ENCODE data around the gene PRKCSH. TPM values are rescaled to one million over a fixed set of nuclear protein-coding genes. Genes with fewer than 3 reads are reported as not detected.

Gene PRKCSH
- total and polyA plus RNA-seq, 2 experiments from 2014 or later: 85.3 to 130 TPM

DNA sequence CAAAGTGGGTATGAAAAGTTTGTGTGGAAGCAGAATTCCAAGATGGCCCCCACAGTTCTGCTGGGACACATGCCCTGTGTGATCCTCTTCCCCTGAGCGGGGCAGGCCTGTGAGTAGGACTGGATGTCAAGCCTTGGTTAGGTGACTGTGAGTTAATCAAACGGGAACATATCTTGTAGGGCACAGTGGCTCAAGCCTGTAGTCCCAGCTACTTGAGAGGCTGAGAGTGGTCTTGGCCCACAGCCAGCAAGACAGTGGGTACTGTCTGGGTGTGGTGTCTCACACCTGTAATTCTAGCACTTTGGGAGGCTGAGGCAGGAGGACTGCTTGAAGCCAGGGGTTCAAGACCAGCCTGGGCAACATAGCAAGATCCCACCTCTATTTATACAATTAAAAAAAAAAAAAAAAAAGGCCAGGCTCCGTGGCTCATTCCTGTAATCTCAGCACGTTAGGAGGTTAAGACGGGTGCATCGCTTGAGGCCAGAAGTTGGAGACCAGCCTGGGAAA, 63.8 kb downstream of the PRKCSH start:
- ATAC-seq: no peak
- peaks cover under 1% of the 10 kb centered on the region; the same call in 1 of the 2 replicates for H3K4me1 ChIP-seq (ENCODE audit: insufficient read depth)
- H3K36me3 Mint-ChIP-seq (ENCODE audit: low read depth): no peaks in the 10 kb centered on the region; the same call in 2 of the 3 replicates
- 0 out of 2 replicates have a peak, but pooled peaks cover 2% of the 10 kb centered on the region for H3F3A ChIP-seq (replicated peaks; ENCODE audit: low read depth)
- no peak overlapping the region for H3K4me3 Mint-ChIP-seq
- H3K4me1 Mint-ChIP-seq: peaks cover 1% of the 10 kb centered on the region; the same call in 1 of the 3 replicates
- no peak overlapping the region for H3K27ac Mint-ChIP-seq
- 0 out of 2 replicates have a peak, but pooled peaks cover 4% of the 10 kb centered on the region for H4K20me1 ChIP-seq (replicated peaks; ENCODE audit: insufficient read depth)
- no peaks in the 10 kb centered on the region for H3K36me3 ChIP-seq (ENCODE audit: insufficient read depth)
- H3K4me3 ChIP-seq: no peak overlapping the region
- no peak overlapping the region for H3K4me2 ChIP-seq
- no peak overlapping the region for H2AFZ ChIP-seq
- DNase-seq (ENCODE audit: low spot score): no peak
- H3K9me2 ChIP-seq (ENCODE audit: insufficient read depth): no peaks in the 10 kb centered on the region
- no peak overlapping the region for H3K27ac ChIP-seq (ENCODE audit: low read depth)
- H3K9me3 Mint-ChIP-seq: no peaks in the 10 kb centered on the region
- H3K27me3 Mint-ChIP-seq (ENCODE audit: insufficient read depth, low read depth, poor library complexity): peaks cover 7% of the 10 kb centered on the region
- TF ChIP-seq EZH2 (IDR thresholded peaks at IDR 0.05; ENCODE audit: low read depth, unreplicated experiment) (no peak), JUNB (IDR thresholded peaks at IDR 0.05; ENCODE audit: unreplicated experiment) (no peak), ZNF331 (CRISPR knock-in tag; IDR thresholded peaks at IDR 0.05; ENCODE audit: low read depth) (no peak), NANOG (IDR thresholded peaks at IDR 0.05; ENCODE audit: borderline replicate concordance) (no peak)
- TF ChIP-seq, protein P1, sequence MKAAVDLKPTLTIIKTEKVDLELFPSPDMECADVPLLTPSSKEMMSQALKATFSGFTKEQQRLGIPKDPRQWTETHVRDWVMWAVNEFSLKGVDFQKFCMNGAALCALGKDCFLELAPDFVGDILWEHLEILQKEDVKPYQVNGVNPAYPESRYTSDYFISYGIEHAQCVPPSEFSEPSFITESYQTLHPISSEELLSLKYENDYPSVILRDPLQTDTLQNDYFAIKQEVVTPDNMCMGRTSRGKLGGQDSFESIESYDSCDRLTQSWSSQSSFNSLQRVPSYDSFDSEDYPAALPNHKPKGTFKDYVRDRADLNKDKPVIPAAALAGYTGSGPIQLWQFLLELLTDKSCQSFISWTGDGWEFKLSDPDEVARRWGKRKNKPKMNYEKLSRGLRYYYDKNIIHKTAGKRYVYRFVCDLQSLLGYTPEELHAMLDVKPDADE (IDR thresholded peaks at IDR 0.05): no peak
- H3K27me3 ChIP-seq (ENCODE audit: insufficient read depth): no peaks in the 10 kb centered on the region
- 0 out of 2 replicates have a peak, but pooled peaks cover under 1% of the 10 kb centered on the region for H3K79me2 ChIP-seq (replicated peaks; ENCODE audit: insufficient read depth)

DNA sequence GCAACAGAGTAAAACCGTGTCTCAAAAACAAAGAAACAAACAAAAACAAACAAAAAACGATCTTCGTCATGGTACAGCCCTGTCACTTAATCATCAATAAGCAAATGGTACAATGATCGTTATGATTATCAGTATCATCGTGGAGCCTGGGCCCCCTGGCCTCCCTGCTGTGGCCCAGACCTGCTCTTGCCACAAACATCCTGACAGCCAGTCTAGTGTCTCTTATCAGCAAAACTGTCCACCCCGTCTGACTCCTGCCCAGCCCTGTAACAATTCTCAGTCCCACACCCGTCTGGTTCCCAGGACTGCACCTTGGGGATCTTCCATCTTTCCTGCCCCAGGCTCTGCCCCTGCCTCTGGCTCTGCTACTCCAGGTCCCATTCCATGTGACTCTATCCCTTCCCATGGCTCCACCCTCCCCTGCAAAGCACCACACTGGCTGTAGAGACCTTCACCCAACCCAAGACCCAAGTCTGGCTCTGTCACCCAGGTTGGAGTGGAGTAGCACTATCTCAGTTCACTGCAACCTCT, 64.5 kb downstream of the PRKCSH start:
- H3K4me3 Mint-ChIP-seq: no peak overlapping the region
- H3K9me3 Mint-ChIP-seq: no peaks in the 10 kb centered on the region
- Histone ChIP-seq H3K27ac (ENCODE audit: low read depth) (no peak overlapping the region), H3K27me3 (ENCODE audit: insufficient read depth) (no peaks in the 10 kb centered on the region), H3F3A (replicated peaks; ENCODE audit: low read depth) (0 out of 2 replicates have a peak, but pooled peaks cover 2% of the 10 kb centered on the region), H3K79me2 (replicated peaks; ENCODE audit: insufficient read depth) (0 out of 2 replicates have a peak, but pooled peaks cover 6% of the 10 kb centered on the region), H3K4me3 (no peak overlapping the region), H3K4me1 (ENCODE audit: insufficient read depth) (peaks cover 6% of the 10 kb centered on the region), H3K9me2 (ENCODE audit: insufficient read depth) (no peaks in the 10 kb centered on the region), H4K20me1 (replicated peaks; ENCODE audit: insufficient read depth) (0 out of 2 replicates have a peak, but pooled peaks cover 4% of the 10 kb centered on the region), H3K36me3 (ENCODE audit: insufficient read depth) (no peaks in the 10 kb centered on the region), H3K4me2 (no peak overlapping the region), H2AFZ (no peak overlapping the region)
- ATAC-seq (no peak), DNase-seq (ENCODE audit: low spot score) (no peak)
- peaks cover 6% of the 10 kb centered on the region for H3K27me3 Mint-ChIP-seq (ENCODE audit: insufficient read depth, low read depth, poor library complexity)
- no peaks in the 10 kb centered on the region; the same call in 2 of the 3 replicates for H3K36me3 Mint-ChIP-seq (ENCODE audit: low read depth)
- TF ChIP-seq, protein P2, sequence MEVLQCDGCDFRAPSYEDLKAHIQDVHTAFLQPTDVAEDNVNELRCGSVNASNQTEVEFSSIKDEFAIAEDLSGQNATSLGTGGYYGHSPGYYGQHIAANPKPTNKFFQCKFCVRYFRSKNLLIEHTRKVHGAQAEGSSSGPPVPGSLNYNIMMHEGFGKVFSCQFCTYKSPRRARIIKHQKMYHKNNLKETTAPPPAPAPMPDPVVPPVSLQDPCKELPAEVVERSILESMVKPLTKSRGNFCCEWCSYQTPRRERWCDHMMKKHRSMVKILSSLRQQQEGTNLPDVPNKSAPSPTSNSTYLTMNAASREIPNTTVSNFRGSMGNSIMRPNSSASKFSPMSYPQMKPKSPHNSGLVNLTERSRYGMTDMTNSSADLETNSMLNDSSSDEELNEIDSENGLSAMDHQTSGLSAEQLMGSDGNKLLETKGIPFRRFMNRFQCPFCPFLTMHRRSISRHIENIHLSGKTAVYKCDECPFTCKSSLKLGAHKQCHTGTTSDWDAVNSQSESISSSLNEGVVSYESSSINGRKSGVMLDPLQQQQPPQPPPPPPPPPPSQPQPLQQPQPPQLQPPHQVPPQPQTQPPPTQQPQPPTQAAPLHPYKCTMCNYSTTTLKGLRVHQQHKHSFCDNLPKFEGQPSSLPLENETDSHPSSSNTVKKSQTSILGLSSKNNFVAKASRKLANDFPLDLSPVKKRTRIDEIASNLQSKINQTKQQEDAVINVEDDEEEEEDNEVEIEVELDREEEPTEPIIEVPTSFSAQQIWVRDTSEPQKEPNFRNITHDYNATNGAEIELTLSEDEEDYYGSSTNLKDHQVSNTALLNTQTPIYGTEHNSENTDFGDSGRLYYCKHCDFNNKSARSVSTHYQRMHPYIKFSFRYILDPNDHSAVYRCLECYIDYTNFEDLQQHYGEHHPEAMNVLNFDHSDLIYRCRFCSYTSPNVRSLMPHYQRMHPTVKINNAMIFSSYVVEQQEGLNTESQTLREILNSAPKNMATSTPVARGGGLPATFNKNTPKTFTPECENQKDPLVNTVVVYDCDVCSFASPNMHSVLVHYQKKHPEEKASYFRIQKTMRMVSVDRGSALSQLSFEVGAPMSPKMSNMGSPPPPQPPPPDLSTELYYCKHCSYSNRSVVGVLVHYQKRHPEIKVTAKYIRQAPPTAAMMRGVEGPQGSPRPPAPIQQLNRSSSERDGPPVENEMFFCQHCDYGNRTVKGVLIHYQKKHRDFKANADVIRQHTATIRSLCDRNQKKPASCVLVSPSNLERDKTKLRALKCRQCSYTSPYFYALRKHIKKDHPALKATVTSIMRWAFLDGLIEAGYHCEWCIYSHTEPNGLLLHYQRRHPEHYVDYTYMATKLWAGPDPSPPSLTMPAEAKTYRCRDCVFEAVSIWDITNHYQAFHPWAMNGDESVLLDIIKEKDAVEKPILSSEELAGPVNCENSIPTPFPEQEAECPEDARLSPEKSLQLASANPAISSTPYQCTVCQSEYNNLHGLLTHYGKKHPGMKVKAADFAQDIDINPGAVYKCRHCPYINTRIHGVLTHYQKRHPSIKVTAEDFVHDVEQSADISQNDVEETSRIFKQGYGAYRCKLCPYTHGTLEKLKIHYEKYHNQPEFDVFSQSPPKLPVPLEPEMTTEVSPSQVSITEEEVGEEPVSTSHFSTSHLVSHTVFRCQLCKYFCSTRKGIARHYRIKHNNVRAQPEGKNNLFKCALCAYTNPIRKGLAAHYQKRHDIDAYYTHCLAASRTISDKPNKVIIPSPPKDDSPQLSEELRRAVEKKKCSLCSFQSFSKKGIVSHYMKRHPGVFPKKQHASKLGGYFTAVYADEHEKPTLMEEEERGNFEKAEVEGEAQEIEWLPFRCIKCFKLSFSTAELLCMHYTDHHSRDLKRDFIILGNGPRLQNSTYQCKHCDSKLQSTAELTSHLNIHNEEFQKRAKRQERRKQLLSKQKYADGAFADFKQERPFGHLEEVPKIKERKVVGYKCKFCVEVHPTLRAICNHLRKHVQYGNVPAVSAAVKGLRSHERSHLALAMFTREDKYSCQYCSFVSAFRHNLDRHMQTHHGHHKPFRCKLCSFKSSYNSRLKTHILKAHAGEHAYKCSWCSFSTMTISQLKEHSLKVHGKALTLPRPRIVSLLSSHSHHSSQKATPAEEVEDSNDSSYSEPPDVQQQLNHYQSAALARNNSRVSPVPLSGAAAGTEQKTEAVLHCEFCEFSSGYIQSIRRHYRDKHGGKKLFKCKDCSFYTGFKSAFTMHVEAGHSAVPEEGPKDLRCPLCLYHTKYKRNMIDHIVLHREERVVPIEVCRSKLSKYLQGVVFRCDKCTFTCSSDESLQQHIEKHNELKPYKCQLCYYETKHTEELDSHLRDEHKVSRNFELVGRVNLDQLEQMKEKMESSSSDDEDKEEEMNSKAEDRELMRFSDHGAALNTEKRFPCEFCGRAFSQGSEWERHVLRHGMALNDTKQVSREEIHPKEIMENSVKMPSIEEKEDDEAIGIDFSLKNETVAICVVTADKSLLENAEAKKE (CRISPR knock-in tag; IDR thresholded peaks at IDR 0.05): no peak
- no peak for TF ChIP-seq EZH2 (IDR thresholded peaks at IDR 0.05; ENCODE audit: low read depth, unreplicated experiment)
- no peak for TF ChIP-seq CREB1 (CRISPR knock-in tag; IDR thresholded peaks at IDR 0.05; ENCODE audit: low read depth)
- TF ChIP-seq JUNB (IDR thresholded peaks at IDR 0.05; ENCODE audit: unreplicated experiment): no peak
- no peak for TF ChIP-seq EZH2phosphoT487 (IDR thresholded peaks at IDR 0.05; ENCODE audit: unreplicated experiment)
- TF ChIP-seq ZNF114 (CRISPR knock-in tag; IDR thresholded peaks at IDR 0.05): no peak
- TF ChIP-seq, protein P3, sequence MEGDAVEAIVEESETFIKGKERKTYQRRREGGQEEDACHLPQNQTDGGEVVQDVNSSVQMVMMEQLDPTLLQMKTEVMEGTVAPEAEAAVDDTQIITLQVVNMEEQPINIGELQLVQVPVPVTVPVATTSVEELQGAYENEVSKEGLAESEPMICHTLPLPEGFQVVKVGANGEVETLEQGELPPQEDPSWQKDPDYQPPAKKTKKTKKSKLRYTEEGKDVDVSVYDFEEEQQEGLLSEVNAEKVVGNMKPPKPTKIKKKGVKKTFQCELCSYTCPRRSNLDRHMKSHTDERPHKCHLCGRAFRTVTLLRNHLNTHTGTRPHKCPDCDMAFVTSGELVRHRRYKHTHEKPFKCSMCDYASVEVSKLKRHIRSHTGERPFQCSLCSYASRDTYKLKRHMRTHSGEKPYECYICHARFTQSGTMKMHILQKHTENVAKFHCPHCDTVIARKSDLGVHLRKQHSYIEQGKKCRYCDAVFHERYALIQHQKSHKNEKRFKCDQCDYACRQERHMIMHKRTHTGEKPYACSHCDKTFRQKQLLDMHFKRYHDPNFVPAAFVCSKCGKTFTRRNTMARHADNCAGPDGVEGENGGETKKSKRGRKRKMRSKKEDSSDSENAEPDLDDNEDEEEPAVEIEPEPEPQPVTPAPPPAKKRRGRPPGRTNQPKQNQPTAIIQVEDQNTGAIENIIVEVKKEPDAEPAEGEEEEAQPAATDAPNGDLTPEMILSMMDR (conservative IDR thresholded peaks at IDR 0.05; ENCODE audit: low read depth in 2 of 2): no peak
- no peak for TF ChIP-seq POLR2AphosphoS5 (IDR thresholded peaks at IDR 0.05; ENCODE audit: low read depth)
- TF ChIP-seq NANOG (IDR thresholded peaks at IDR 0.05; ENCODE audit: borderline replicate concordance): no peak
- no peak overlapping the region for H3K27ac Mint-ChIP-seq
- peaks cover 8% of the 10 kb centered on the region; the same call in 2 of the 3 replicates for H3K4me1 Mint-ChIP-seq

All from GM23338 (cell line).